ENCODE measurements around the gene SP9.

GRCh38 chr2:174325373-174326160 lies 9.2 kb upstream of the SP9 start:
- TF ChIP-seq GATA3 (IDR thresholded peaks at IDR 0.05; ENCODE audit: borderline replicate concordance), result no peak
- no peak for TF ChIP-seq CTCF (IDR thresholded peaks at IDR 0.05)
- no peak for TF ChIP-seq EP300 (IDR thresholded peaks at IDR 0.05)
- no peak for TF ChIP-seq POLR2AphosphoS2 (conservative IDR thresholded peaks at IDR 0.05; ENCODE audit: low read length)
- TF ChIP-seq POLR2A (IDR thresholded peaks at IDR 0.05; ENCODE audit: low read length), result no peak
- peak; percentile 34 for TF ChIP-seq CHD2 (IDR thresholded peaks at IDR 0.05; ENCODE audit: low read length, partially characterized antibody)
- no peak for TF ChIP-seq JUN (IDR thresholded peaks at IDR 0.05)
- TF ChIP-seq RAD21 (conservative IDR thresholded peaks at IDR 0.05 in 1 of 2, IDR thresholded peaks at IDR 0.05 in 1 of 2), result no peak
- no peak for TF ChIP-seq USF2 (IDR thresholded peaks at IDR 0.05)
- no peak for TF ChIP-seq MAZ (IDR thresholded peaks at IDR 0.05; ENCODE audit: borderline replicate concordance, low read depth, low read length)
